AG09319 (cell line): ENCODE measurements around the gene FAM20A.
"Not testable (repeated sequence)": the region's sequence is repeated elsewhere in the genome, so short reads cannot be mapped to it uniquely, and the experiment has no call there.

Experiments used
- DNase-seq: peaks from one replicate; pipeline ENCODE4 v3.0.0-alpha.2; 2010; ENCODE audit warnings: low read depth; ENCODE audit errors: extremely low read depth
- CTCF ChIP-seq: IDR thresholded peaks from 2 replicates; pipeline ENCODE4 v1.5.1; 2011; ENCODE audit warnings: low read depth, mild to moderate bottlenecking, inconsistent platforms, low read length, moderate library complexity

Gene FAM20A

GRCh38 chr17:68587847-68588246 is 13.3 kb downstream of the FAM20A start:
- no peak for TF ChIP-seq CTCF
- no peak for DNase-seq

GRCh38 chr17:68587026-68587425 is 14.1 kb downstream of the FAM20A start:
- DNase-seq = no peak
- no peak for TF ChIP-seq CTCF

- TF ChIP-seq CTCF = no peak
- no peak for DNase-seq
These were observed 15.5 kb downstream of the FAM20A start for GRCh38 chr17:68585643-68586042.

- no peak for DNase-seq
These were observed 16.4 kb downstream of the FAM20A start for GRCh38 chr17:68584581-68585303.

GRCh38 chr17:68582867-68583266 is 18.3 kb downstream of the FAM20A start:
- not testable (repeated sequence) for DNase-seq

More at GRCh38 chr17:68584581-68585303, 16.4 kb downstream of the FAM20A start:
- TF ChIP-seq CTCF = no peak

GRCh38 chr17:68581863-68582645 is 19.1 kb downstream of the FAM20A start:
- TF ChIP-seq CTCF = no peak
- DNase-seq = no peak

- peak; percentile 81 for DNase-seq
These were observed 20.9 kb downstream of the FAM20A start for GRCh38 chr17:68580236-68580770.

More at GRCh38 chr17:68580236-68580770, 20.9 kb downstream of the FAM20A start:
- TF ChIP-seq CTCF = no peak
